Measurements from ENCODE around the gene P3H2.
"Not testable (repeated sequence)": the region's sequence is repeated elsewhere in the genome, so short reads cannot be mapped to it uniquely, and the experiment has no call there.

P3H2 gene

DNA sequence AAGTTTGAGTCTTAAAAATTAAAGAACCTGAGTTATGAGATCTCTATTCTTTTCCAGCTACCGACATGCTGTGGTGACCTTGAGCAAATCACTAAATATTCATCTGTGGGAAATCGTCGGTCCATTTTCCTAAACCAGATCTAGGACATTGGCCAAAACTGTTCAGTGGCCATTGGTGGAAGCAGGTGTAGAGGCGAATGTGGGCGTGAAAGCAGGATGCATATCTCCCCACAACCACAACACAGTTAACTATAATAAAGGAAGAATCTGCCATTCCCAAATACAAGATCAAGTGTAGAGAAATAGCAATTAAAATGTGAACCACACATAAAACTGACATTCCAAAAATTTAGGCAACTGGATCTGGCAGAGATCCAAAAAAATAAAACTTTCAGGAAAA, 129.9 kb downstream of the P3H2 start:
- in situ Hi-C loops (cut with MboI; ENCODE audit: low sequenced_read_pairs), result no loop called here

DNA sequence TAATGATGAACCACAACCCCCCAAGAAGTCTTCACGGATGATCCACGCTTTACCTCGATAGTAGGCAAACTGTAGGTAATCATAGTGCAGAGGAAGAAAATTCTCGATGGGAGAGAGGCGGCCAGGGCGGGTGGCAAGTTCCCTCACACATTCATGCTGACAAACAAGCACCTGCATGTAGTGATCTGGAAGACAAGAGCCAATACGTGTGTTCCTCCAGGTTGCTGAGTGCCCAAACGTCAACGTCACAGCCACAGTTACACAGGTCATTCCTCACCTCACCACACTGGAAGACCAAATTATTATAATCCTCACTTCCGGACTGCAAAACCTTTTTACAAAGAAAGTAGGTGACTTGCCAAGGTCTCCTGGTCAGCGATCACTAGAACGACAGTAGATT, 131.8 kb downstream of the P3H2 start:
- in situ Hi-C loops (cut with MboI; ENCODE audit: low sequenced_read_pairs), result no loop called here

DNA sequence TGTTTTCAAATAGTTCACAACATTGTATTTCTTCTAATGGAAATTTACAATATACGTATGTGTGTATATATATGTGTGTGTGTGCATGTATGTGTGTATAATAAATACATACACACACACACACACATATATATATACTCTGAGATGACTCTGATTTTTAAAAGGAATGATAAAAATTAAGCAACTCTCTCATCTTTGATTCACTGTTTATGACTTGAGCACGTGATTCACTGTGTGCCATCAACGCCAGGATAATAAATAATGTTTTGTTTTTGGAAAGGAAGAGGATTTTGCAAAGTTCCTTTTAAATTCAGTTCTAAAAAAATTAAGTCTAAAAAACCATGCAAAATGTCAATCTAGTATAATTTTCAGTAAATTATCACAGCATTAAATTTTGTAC, 132.4 kb downstream of the P3H2 start:
- in situ Hi-C loops (cut with MboI; ENCODE audit: low sequenced_read_pairs), result no loop called here

DNA sequence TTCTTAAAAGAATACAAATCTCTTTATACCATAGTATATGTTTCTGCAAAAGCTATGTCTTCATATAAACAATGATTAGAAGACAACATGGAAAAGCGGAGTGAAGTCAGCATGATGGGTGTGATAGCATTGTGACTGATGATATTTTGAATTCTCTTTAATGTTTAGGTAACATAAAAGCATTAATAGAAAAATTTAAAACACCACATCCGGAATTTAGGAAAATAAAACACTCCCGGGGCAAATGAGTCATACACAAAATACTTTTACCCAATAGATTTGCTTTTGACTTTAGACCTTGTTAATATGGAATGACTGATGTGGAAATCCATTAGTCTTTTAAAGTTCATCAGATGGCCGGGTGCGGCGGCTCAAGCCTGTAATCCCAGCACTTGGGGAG, 134.7 kb downstream of the P3H2 start:
- in situ Hi-C loops (cut with MboI; ENCODE audit: low sequenced_read_pairs), result no loop called here

DNA sequence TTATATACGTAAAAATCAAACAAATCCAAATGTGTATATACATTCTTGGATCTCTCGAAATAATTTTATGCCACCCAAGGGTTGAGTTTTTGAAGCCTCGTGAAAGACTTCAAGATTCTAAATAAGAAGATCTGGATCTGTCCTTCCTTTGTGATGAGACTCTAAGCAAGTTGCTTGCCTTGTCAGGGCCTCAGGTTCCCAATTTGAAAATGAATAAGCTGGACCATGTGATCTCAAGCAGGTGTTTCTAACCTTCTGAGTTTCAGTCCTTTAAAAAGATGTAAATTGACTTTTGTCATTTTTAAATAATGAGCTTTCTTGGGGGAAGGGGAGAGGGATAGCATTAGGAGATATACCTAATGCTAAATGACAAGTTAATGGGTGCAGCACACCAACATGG, 137.1 kb downstream of the P3H2 start:
- in situ Hi-C loops (cut with MboI; ENCODE audit: low sequenced_read_pairs), result no loop called here

DNA sequence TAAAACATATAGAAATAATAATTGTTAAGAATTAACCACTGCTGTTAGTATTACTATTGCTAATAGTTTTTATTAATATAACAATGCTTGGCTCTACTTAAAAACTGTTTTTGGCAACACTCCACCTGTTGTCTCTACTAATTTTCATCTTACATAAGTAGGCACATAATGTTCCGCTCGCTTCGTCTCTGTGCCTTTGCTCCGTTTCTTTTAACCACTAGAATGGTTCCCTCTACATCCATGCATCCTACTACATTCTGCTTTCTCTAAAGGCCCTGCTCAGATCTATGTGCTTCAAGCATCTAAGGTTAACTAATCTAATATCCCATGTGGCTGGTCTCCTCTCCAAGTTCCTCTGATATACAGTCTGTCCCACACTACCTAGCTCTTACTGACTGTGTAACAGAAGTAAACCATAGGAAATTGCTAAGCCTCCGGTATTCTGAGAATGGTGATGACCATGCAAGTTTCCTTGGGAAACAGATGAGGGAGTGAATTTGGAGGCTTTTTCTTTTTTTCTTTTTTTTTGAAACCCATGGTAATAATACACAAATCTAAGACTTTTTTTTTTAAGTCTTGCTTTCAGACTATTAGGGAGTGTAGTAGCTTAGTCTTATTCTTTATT, 138.3 kb downstream of the P3H2 start:
- in situ Hi-C loops (cut with MboI; ENCODE audit: low sequenced_read_pairs), result no loop called here

DNA sequence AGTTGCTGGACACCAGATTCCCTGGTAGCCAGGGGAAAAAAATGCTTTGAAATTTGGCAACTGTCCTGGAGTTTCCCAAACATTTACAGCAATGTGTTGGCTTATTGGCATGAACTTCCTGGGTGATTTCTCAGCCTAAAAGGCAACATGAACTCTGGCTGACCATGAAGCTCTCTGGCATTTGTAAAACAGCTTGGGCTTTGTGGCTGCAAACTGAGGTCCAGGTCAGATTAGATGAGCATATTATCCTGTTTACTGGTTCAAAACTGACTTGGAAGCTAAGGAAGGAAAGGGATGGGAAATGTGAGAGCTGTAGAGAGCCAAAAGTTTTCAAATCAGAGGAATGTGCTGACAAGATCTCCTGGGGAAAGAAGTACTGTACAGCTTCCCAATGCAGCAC, 139.0 kb downstream of the P3H2 start:
- in situ Hi-C loops (cut with MboI; ENCODE audit: low sequenced_read_pairs), result no loop called here

DNA sequence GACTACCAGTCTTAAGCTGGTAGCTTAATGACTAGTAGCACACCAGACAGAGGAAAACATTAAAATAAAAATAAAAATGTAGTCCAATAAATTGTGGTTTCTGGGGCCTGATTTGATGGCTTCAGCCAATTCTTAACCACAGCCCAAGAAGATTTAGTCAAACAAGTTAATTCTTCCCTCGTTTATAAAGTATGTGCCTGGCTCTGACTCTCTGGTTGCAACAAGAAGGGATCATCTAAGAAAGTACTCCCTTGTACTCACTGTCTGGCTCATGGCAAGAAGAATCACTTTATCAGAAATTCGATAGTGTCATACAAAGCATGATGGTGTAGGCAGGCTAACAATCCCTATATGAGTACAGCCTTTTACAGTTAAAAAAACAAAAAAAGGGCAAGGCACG, 141.9 kb downstream of the P3H2 start:
- in situ Hi-C loops (cut with MboI; ENCODE audit: low sequenced_read_pairs), result no loop called here

DNA sequence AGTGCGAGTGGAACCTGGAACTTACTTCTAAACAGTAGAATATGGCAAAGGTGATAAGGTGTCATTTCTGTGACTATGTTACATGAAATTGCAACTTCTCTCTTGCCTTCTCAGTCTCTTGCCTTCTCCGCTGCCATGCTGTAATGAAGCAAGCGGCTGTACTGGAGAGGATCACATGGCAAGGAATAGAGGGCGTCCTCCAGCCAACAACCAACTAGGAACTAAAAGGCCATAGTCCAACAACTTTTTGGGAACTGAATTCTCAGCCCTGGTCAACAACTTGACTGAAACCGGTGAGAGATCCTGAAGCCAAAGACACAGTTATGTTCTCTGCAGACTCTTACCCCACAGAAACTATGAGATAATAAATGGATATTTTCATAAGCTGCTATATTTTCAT, 143.5 kb downstream of the P3H2 start:
- in situ Hi-C loops (cut with MboI; ENCODE audit: low sequenced_read_pairs), result no loop called here

DNA sequence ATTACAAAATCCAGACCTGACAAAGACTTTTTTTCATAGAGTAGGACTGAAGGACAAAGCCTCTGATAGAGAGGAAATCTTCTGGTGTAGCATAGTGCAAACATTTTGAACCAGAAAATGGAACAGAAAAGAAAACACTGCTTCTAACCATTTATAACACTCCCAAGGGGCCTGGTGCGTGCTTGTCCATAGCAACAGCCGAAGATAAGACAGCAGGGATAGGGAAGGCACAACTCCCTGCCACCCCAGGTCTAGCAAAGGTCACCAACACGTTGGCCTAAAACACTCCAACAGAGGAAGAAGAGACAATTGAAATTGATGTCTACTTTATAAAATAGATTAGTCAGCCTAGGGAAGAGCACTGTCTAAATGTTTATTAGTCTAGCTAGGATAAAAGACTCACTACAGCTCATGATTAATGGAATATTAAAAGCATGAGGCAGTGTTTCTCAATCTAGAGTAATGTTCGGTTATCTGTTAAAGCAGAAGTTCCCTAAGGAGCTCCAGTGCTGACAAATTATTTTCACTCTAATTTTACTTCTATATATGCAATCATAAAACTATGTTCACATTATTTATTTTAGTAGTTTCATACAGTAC, 145.2 kb downstream of the P3H2 start:
- in situ Hi-C loops (cut with MboI; ENCODE audit: low sequenced_read_pairs), result no loop called here

DNA sequence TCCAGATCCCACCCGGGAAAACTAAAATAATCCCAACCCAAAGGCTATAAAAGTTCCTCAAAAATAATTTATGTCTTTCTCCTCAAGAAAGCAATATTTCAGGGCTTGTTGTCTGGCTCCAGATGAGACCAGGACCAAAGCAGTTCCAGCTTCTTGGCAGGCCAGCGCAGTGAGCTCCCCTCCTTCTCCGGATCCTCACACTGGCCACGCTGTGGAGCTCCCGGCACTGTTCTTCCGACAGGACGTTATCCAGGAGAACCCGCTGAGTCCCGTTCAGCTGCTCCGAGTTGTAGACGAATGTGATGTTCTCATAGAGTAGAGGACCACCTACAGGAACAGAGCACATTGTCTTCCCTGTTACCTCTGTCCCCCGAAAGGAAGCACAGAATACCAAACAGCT, 146.3 kb downstream of the P3H2 start:
- in situ Hi-C loops (cut with MboI; ENCODE audit: low sequenced_read_pairs), result no loop called here

DNA sequence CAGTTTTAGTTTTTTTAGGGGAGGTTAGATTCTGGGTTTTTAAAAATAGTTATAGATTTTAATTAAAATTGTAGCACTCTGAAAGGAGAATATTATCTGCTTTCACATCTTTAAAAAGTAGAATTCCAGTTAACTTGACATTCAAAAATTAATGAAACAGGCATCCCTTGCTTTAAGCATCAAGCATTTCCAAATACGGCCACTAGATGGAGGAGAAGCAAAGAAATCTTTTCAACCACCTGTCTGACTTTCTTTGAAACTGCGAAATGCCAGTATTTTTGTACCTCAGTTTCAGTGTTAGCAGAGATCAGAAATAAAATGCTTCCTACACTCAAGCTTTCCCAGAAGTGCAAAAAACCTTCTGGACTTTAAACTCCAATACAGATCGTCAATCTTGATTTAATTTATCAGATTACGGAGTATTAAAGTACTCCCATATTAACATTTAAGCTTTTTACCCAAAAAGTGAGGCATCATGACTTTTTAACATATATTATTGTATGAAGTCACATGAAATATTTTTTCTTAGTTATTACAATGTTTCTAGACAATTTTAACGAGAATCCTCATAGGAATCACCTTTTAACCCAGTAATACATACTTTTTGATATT, 153.3 kb downstream of the P3H2 start:
- in situ Hi-C loops (cut with MboI; ENCODE audit: low sequenced_read_pairs), result no loop called here

DNA sequence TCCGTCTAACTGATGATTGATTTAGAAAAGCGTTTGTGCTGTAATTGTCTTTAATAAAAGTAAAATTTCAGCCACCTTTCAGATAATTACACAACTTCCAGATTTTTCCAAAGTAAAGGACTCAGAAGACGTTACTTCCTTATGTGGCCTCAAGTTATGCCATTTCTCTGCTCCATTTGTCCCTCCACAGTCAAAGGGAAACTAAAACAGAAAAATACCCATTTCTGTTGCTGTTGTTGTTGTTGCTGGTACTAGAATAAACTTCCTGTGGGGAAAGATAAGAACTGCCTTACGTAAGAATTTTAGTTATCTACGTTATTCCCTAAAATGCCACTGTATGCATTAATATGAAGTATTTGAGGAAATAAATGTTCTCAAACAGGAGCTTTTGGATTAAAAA, 153.9 kb downstream of the P3H2 start:
- in situ Hi-C loops (cut with MboI; ENCODE audit: low sequenced_read_pairs), result no loop called here

DNA sequence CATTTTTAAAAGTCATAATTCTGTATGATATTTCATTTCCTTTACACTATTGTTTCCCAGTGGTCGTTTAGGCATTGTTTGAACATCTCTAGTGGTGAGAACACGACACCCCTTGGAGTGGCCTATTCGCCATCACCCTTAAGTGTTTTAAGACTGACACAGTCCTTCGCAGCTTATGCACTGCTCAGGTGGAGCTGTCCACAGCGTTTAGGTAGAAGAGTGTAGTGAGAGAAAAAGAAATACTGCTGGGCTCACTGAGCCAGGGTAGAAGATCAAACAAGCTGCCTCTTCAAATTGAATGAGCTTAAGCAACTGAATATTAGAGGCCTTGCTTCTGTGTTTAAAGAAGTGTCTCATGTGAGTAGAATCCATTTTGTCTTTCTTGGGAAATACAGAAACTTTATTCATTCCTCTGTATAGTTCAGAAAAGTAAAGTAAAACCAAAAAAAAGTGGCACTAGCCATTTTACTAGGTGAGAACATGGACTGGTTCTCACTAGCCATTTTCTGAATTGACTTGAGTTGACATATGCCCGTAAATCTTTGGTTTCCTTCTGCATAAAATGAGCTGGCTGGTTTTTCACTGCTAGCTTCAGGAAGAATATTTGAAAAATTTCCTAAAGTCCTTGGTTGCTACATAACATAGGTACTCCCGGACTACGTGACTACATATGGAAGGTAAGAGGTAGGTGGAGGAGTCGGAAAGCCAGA, 155.9 kb downstream of the P3H2 start:
- in situ Hi-C loops (cut with MboI; ENCODE audit: low sequenced_read_pairs), result no loop called here

DNA sequence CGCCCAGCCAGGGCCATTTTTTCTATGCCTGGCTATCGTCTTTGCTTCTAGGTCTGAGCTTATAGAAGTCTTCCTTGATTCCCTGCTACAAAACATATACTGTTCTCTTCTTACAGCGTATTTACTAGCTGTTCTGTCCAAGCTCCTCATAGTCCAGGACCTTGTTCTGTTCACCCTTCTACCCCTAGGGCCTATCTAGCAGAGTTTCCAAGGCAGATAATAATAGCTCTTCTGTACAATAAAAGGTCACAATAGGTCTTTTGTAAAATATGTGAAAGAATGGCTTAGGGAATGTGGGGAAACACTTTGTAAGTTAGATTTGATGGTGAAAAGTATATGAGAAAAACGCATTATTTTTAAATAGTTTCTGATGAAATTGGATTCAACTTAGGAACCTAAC, 158.2 kb downstream of the P3H2 start:
- in situ Hi-C loops (cut with MboI; ENCODE audit: low sequenced_read_pairs), result no loop called here

DNA sequence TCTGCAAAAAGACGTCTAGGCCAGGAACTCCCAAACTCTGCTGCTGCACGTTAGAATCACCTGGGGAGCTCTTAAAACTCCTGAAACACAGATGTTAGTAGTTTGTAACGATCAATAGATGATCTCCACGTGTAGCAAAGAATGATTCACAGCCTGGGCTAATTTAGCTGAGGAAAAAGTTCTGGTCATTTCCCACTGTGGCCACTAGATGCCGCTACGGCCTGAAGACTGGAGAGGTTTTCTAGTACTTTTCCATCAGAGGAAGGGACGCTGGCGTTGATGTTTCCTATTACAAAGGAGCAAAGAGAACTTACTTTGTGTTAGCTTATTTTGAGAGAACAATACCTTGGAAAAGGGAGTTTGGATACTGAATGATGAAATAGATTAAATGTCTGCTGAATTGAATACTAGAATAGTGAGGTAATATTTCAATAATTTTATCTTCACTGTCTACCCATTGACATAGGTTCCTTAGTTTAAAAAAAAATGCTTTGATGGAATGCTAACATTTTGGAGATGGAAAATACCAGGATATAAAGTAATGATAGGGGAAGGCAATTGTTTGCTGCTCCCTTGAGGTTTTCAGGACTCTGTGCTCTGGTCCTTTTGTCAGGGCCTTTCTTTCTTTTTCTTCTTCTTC, 159.1 kb downstream of the P3H2 start:
- in situ Hi-C loops (cut with MboI; ENCODE audit: low sequenced_read_pairs), result no loop called here

DNA sequence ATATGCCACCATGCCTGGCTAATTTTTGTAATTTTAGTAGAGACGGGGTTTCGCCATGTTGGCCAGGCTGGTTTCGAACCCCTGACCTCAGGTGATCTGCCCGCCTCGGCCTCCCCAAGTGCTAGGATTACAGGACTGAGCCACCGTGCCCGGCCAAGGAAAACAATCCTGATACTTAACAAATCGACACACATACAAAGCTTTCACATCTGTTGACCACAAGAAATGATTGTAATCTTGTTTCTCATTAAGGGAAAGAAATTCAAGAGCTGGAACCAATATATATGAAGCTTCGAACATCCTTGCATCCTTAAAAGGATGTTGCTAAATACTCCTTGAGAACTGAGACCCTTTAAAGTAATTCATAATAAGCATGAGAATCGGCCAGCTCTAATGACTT, 159.6 kb downstream of the P3H2 start:
- in situ Hi-C loops (cut with MboI; ENCODE audit: low sequenced_read_pairs), result not testable (repeated sequence)

DNA sequence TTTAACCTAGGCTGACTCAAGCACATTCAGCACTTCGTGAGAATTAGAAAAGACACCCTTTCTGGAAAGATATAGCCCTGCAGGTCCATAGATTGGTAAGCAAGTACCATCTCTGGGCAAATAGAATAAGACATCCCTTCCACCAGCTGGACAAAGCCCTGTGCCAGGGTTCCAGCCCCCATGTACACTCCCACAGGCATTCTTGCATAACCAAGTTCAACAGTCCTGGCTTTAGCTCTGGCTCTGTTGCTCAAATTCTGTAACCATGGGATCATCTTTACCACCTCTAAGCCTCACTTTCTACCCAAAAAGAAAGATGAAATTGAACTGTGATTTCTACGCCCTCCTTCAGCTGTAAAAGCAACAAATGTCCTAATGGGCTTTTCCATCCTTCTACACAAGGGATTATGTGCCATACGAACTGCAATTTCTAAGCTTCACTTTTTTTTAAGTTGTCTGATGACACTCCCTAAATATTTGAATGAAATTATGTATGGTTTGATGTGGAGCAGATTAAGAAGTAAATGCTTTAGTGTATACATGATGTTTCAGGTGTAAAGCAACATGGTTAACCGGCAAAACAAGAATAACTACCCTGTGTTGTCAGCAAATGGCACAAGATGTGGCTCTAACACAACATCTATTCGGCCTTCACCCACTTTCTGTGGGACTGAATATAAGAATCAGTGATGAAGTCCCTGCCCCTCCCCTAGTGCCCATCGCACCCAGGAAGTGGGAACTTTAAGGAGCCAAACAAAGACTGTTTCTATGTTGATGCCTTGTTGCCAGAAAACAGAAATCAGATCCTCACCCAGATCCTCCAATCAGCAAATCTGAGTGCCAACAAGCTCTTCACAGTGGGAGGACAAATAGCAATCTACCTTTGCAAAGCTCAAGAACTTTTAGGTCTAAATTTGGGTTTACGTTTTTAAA, 165.7 kb downstream of the P3H2 start:
- in situ Hi-C loops (cut with MboI; ENCODE audit: low sequenced_read_pairs), result no loop called here

DNA sequence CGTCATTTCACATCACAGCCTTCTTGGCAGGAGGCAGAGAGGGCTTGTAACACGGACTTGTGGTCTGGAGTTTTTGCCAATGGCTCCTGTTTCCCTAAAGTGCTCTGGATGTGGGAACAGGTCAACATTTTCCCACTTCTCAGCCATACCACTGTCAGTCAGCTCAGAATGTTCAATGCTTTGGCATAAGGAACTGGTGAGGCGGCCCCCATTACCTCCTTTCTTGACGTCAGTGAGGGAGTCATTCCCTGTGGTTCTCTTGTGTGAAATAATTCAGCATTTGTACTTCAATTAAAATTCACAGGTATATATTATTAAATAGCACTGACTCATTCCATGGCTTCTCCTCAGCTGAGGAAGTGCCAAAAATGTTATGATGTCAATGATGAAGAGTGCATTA, 167.1 kb downstream of the P3H2 start:
- in situ Hi-C loops (cut with MboI; ENCODE audit: low sequenced_read_pairs), result no loop called here

DNA sequence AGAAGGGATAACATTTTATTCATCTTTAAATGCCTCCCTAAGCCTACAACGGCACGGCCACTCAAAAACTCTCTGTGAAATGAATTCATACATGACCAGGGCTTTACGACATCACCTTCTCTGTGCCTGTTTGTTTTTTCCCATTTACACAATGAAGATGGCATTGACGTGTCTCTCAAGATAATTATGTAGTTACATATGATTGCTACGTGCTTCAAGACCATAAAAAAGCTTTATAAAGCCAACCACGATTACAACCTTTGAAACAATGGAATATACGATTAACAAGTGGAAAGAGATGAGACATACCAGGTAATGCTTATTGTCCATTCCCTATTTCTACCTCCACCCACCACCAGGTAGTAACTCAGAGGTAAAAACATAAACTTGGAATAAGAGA, 168.4 kb downstream of the P3H2 start:
- in situ Hi-C loops (cut with MboI; ENCODE audit: low sequenced_read_pairs), result no loop called here

DNA sequence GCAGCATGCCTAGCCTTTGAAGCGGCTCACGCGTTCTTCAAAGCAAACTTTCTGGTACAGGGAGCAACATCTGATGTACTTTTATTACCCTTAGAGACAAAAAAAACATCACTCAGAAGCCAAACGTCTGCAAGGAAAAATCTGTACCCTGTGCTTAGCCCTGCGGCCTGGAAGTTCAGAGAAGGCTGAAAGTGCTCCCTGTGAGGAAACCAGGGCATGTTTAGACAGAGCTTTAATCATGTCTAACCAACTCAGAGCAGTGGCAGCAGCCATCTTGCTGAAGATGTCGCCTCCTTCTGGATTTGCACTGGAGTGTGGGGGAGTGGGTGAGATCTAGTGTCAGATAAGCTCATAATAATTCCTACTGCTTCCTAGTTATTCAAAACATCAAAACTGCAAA, 170.4 kb downstream of the P3H2 start:
- in situ Hi-C loops (cut with MboI; ENCODE audit: low sequenced_read_pairs), result no loop called here
